ENCODE data around the gene FBXW5.

The FBXW5 gene

DNA sequence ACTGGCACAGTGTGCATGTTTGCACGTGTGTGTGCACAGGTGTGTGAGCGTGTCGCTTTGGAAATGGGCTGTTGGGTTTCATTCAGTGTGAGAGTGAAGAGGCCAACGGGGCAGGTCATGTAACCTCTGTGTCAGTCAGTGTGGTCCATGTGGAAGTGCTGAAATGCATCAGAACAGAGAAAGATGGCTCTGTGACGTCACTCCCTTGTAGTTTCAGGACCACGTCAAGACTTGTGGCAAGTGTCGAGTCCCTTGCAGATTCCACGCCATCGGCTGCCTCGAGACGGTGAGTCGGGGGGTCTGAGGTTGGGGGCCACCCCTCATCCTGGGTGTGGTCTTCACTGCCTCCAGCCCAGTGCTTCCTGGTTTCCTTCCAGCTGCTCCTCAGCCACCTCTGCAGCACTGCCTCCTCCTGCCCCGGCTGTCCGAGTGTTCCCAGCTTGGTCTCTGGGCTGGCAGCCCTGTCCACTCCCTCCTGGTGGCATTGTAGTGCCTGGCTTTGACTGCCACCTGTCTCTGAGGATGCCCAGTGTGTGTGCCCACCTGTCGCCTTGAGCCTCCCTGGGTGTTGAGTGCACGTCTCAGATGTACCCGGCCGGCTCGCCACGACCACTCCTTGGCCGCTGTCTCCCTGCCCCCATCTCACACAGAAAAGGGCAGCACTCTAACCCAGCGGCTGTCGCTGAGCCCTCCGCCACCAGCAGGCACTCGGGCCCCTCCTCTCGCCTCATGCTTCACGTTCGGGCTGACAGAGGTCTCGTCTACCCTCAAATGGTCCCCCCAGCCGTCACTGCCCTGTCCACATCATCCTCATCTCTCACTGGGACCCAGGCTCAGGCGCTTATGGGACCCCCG is 28.0 kb downstream of the FBXW5 start:
- no peak for DNase-seq (ENCODE audit: low read depth)
- TF ChIP-seq, protein P1, sequence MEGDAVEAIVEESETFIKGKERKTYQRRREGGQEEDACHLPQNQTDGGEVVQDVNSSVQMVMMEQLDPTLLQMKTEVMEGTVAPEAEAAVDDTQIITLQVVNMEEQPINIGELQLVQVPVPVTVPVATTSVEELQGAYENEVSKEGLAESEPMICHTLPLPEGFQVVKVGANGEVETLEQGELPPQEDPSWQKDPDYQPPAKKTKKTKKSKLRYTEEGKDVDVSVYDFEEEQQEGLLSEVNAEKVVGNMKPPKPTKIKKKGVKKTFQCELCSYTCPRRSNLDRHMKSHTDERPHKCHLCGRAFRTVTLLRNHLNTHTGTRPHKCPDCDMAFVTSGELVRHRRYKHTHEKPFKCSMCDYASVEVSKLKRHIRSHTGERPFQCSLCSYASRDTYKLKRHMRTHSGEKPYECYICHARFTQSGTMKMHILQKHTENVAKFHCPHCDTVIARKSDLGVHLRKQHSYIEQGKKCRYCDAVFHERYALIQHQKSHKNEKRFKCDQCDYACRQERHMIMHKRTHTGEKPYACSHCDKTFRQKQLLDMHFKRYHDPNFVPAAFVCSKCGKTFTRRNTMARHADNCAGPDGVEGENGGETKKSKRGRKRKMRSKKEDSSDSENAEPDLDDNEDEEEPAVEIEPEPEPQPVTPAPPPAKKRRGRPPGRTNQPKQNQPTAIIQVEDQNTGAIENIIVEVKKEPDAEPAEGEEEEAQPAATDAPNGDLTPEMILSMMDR (IDR thresholded peaks at IDR 0.05; ENCODE audit: insufficient read depth, low read depth, low read length, missing control alignments): no peak
- no peak overlapping the region for H3K4me3 ChIP-seq (ENCODE audit: low read depth, low read length)

DNA sequence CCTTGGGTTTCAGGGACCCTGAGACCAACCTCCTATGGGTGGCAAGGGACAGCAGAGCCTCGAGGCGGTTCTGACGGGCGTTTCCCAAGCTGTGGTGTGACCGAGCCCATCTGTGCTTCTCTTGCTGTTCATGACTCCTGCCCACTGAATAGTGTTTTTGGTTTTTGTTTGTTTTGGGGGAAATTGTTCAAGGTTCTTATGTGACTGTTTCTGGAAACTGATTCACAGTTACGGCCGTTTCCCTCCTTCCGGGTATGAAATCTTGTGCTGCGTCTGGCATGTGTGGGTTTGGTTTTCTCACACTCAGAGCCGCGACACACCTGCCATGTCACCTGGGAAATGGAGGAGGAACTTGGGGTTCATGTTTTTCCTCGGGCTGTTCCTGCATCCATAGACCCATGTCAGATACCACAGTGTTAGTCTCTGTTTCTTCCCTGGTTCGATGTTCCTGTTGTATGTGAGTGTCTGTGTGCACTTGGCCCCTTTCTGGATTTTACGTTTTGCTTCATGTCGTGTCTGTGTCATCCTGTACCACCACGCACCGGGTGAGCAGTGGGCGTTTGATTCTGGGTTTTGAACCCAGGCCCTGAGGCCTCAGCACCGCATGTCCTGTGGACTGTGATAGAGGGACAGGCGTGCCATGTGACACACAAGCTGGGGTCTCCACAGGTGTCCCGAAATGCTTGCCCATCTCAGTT is 28.8 kb downstream of the FBXW5 start:
- no peak overlapping the region for H3K4me3 ChIP-seq (ENCODE audit: low read depth, low read length)
- TF ChIP-seq, protein P1 (IDR thresholded peaks at IDR 0.05; ENCODE audit: insufficient read depth, low read depth, low read length, missing control alignments): no peak

DNA sequence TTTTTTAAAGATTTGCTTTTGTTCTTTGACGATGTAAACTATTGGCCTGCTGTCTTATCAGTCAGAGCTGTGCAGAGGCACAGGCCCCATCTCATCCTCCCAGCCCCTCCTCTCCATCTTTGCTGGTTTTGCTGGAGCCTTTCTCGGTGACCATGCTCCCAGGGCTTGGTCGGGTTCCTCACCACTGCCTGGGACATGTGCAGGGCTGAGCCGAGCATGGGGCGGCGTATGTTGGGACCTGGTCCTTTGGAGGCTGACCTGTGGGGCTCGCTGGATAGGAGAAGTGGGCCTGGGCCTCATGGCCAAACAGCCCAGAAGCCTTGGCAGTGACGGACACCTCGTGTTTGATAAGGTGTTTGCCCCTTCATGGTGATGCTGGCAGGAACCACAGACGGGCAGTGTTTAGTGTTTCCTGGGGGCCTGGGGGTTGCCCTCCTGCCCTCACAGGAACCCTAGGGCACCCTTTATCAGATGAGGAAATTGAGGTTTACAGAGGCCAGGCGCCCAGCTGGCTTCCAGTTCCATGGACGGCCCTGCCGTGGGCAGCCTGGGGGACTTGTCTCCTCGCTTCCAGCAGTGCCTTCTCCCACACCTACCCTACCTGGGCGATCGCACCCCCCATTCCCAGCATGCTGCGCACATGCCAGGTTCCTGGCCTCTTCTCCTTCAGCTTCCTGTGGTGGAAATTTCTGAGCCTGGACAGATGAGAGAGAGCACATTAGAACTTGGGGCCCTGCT is 30.7 kb downstream of the FBXW5 start:
- no peak for DNase-seq (ENCODE audit: low read depth)
- H3K4me3 ChIP-seq (ENCODE audit: low read depth, low read length): no peak overlapping the region
- TF ChIP-seq, protein P1 (IDR thresholded peaks at IDR 0.05; ENCODE audit: insufficient read depth, low read depth, low read length, missing control alignments): no peak

More for the DNA sequence above, 28.8 kb downstream of the FBXW5 start:
- DNase-seq (ENCODE audit: low read depth): no peak

DNA sequence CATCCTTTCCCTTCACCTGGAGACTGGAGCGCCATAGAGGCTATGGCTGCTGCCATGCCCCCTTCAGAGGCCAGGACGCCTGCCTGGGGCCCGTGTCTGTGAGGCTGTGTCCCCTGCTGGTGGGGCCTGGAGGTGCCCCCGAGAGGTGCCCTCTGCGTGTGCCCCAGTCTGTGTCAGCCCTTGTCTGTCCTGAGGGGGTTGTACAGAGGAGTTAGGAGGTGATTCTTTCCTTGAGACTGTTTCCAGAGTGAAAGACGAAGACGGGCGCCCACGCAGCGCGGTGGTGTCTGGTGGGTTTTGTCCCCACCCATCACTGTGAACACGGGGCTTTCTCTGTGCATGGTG is 33.7 kb downstream of the FBXW5 start:
- no peak overlapping the region for H3K4me3 ChIP-seq (ENCODE audit: low read depth, low read length)
- no peak for DNase-seq (ENCODE audit: low read depth)
- TF ChIP-seq, protein P1 (IDR thresholded peaks at IDR 0.05; ENCODE audit: insufficient read depth, low read depth, low read length, missing control alignments): no peak

DNA sequence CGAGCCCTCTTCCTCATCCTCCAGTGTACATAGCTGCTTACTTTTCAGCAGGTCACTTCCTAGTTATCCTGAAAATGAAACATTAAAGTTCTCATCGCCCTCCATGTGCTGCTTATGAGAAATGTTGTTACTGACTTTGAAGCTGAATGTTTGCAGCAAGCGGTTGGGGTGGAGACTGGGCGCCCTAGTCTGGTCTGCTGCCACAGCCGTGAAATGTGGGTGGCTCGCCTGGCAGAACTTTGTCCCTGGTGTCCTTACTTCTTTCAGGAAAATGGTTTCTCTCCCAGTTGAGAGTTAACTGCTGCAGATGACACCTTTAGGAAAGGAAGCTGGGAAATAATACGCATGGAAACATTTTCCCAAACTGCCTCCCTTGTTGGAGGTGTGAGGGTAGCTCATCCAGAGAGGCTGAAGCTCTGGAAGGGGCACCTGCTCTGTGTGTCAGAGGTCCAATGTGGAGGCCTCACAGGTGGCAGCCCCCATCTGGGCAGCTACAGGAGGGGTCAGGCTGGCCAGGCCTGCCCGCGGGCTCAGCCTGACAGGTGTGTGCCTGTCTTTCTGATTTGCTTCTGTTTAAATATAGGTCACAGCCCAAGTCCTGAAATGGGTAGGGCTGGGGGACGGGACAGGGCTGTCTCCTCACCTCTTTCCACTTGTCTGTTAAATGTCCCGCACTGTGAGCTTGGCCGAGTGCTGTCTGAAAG is 34.2 kb downstream of the FBXW5 start:
- no peak for DNase-seq (ENCODE audit: low read depth)
- no peak overlapping the region for H3K4me3 ChIP-seq (ENCODE audit: low read depth, low read length)
- TF ChIP-seq, protein P1 (IDR thresholded peaks at IDR 0.05; ENCODE audit: insufficient read depth, low read depth, low read length, missing control alignments): no peak

Data from GM12865 (cell line).